K562 (cell line): ENCODE data around the gene E2F2. TPM values are rescaled to one million over a fixed set of nuclear protein-coding genes. Genes with fewer than 3 reads are reported as not detected.

ENCODE experiments used
- ETV6 ChIP-seq, 3 experiments: fragments of 150-350 bp in 1 of 3; sonication (generic) in 1 of 3; formaldehyde crosslinking in 1 of 3; IDR thresholded peaks; 2 replicates each; pipeline versions ENCODE4 v1.6.1 to v1.8.0; 2014 to 2022; ENCODE audit warnings: borderline replicate concordance in 2 of 3, low read depth in 2 of 3, antibody characterized with exemption in 1 of 3, low read length in 1 of 3, mild to moderate bottlenecking in 1 of 3, missing genetic modification reagents in 1 of 3
- GATAD2A ChIP-seq: fragments of 450-650 bp; IDR thresholded peaks from 2 replicates; pipeline ENCODE4 v1.6.1; 2017
- GATAD2B ChIP-seq: fragments of 450-650 bp; IDR thresholded peaks from 2 replicates; pipeline ENCODE4 v1.6.1; 2017; ENCODE audit warnings: mild to moderate bottlenecking, borderline replicate concordance
- NFRKB ChIP-seq: fragments of 450-650 bp; IDR thresholded peaks from 2 replicates; pipeline ENCODE4 v1.6.1; 2016; ENCODE audit warnings: low read depth
- NR2C2 ChIP-seq, 2 experiments: fragments of 200-800 bp in 1 of 2; sonication (Bioruptor generic) in 1 of 2; sonication (generic) in 1 of 2; formaldehyde crosslinking in 1 of 2; IDR thresholded peaks; 2 replicates each; pipeline versions ENCODE4 v1.6.1 to v1.8.0; 2016 to 2022; ENCODE audit warnings: mild to moderate bottlenecking in 1 of 2, missing compliant biosample characterization in 1 of 2, missing genetic modification characterization in 1 of 2, missing genetic modification reagents in 1 of 2
- SIRT6 ChIP-seq: IDR thresholded peaks from one replicate; pipeline ENCODE4 v1.6.1; 2012; ENCODE audit warnings: low read depth, mild to moderate bottlenecking, control low read depth, inconsistent platforms, low read length, moderate library complexity
- SP1 ChIP-seq: sonication (generic); formaldehyde crosslinking; IDR thresholded peaks from 2 replicates; pipeline ENCODE4 v1.8.1; 2022; ENCODE audit warnings: mild to moderate bottlenecking, missing genetic modification reagents
- SREBF1 ChIP-seq: fragments of 150-350 bp; IDR thresholded peaks from 2 replicates; pipeline ENCODE4 v1.6.1; 2014; ENCODE audit warnings: antibody characterized with exemption, low read depth, low read length, borderline replicate concordance
- TAL1 ChIP-seq: fragments of 450-650 bp; IDR thresholded peaks from 2 replicates; pipeline ENCODE4 v1.6.1; 2016; ENCODE audit warnings: mild to moderate bottlenecking
- TBP ChIP-seq: optimal IDR thresholded peaks from 2 replicates; pipeline ENCODE3; 2011; ENCODE audit warnings: low read depth, low read length, improper control_type of control experiment
- TEAD2 ChIP-seq: fragments of 450-650 bp; IDR thresholded peaks from 2 replicates; pipeline ENCODE4 v1.6.1; 2016; ENCODE audit warnings: missing genetic modification characterization, control low read depth, missing compliant biosample characterization
- TSC22D4 ChIP-seq: fragments of 450-650 bp; IDR thresholded peaks from 2 replicates; pipeline ENCODE4 v1.6.1; 2016; ENCODE audit warnings: missing genetic modification characterization, missing biosample characterization, control low read depth
- ZNF121 ChIP-seq: sonication (generic); formaldehyde crosslinking; conservative IDR thresholded peaks from 2 replicates; pipeline ENCODE4 v1.8.0; 2022; ENCODE audit warnings: missing genetic modification reagents
- ZNF24 ChIP-seq: fragments of 450-650 bp; IDR thresholded peaks from 2 replicates; pipeline ENCODE4 v1.6.1; 2016
- ZNF316 ChIP-seq: fragments of 450-650 bp; IDR thresholded peaks from 2 replicates; pipeline ENCODE4 v1.6.1; 2016
- ZNF589 ChIP-seq: fragments of 200-800 bp; sonication (Bioruptor generic); IDR thresholded peaks from 2 replicates; pipeline ENCODE4 v1.6.1; 2016; ENCODE audit warnings: low read depth, missing genetic modification characterization, missing compliant biosample characterization
- ZNF76 ChIP-seq: fragments of 250-450 bp; sonication (Bioruptor Pico); IDR thresholded peaks from 2 replicates; pipeline ENCODE4 v1.4.0; 2020; ENCODE audit warnings: mild to moderate bottlenecking, moderate library complexity, borderline replicate concordance
- polyA plus RNA-seq, 8 experiments: library from polyadenylated mRNA; depleted of rRNA in 4 of 8; stranded (reverse) in 5 of 8; unstranded in 3 of 8; fragments of >200 nt; fragmentation: Nextera tagmentation in 2 of 8; fragmentation: Illumina TruSeq in 1 of 8; extraction: Ambion mirVana in 2 of 8; extraction: Trizol in 1 of 8; gene quantifications; 2 replicates each; pipeline versions ENCODE4 v1.2.1 to v1.2.3, GENCODE V29; 2011 to 2014; ENCODE audit warnings: inconsistent platforms in 1 of 8, missing spikeins in 1 of 8
- total RNA-seq, 7 experiments: library from RNA; depleted of rRNA in 6 of 7; stranded (reverse); fragments of >200 nt in 6 of 7; fragmentation: Illumina TruSeq in 2 of 7; extraction: Trizol in 2 of 7; gene quantifications; 2 replicates each; pipeline versions ENCODE4 v1.2.1 to v1.2.3, GENCODE V29; 2011 to 2021; ENCODE audit warnings: low replicate concordance in 1 of 7
- TF ChIP-seq, protein P1 (sequence below): sonication (generic); formaldehyde crosslinking; IDR thresholded peaks from 2 replicates; pipeline ENCODE4 v1.8.0; 2022; ENCODE audit warnings: missing genetic modification reagents, mild to moderate bottlenecking, borderline replicate concordance
- TF ChIP-seq, protein P2 (sequence below): fragments of 450-650 bp; conservative IDR thresholded peaks from 2 replicates; pipeline ENCODE4 v1.6.1; 2016; ENCODE audit warnings: missing genetic modification characterization, low read depth, mild to moderate bottlenecking, missing compliant biosample characterization, moderate library complexity
- TF ChIP-seq, protein P3 (sequence below): fragments of 250-450 bp; sonication (Bioruptor Pico); IDR thresholded peaks from 2 replicates; pipeline ENCODE4 v1.5.0; 2020; ENCODE audit warnings: mild to moderate bottlenecking
- TF ChIP-seq, protein P4 (sequence below): sonication (generic); formaldehyde crosslinking; IDR thresholded peaks from 2 replicates; pipeline ENCODE4 v1.8.1; 2023; ENCODE audit warnings: mild to moderate bottlenecking, missing genetic modification reagents

The E2F2 gene
- total and polyA plus RNA-seq, 9 of the 15 experiments (the other 6 are each of a cell fraction or from before 2014, with no cell fraction given), result 3.1 to 25.3 (median 11.4) TPM

DNA sequence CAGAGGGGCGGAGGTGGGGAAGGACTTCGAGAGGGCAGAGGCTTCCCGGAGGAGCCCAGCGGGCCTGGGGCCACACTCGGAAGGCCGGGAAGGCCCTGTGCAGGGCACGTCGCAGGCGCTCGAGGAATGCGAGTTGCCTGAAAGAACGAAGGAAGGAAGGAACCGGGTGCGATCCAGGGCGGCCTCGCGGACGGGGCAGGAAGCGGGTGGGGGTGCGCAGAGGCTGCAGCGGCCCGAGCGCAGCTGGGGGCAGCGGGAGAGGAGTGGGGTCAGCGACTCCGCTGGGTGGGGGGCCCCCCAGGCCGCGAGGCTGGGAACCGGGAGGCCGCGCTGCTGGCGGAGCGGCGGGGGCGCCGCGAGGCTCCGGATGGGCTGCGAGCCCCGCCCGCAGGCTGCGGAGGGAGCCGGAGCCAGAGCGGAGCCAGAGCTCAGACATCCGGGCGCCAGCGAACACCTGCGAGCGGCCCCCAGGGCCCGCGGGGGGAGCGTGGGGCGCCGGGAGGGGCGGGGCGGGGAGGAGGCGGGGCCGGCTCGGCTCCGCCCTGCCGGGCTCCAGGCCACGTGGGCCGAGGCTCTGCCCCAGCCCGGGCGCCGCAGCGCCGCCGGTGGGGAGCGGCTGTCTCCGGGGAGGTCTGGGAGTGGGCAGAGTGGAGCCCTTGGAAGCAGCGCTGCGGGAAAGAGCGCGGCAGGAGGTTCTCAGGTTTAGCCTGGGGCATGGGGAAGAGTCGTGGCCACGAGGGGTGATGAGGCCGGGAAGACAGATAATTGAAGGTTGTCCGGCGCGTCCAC is 23.6 kb upstream of the E2F2 start (continued):
- TF ChIP-seq, protein P1, sequence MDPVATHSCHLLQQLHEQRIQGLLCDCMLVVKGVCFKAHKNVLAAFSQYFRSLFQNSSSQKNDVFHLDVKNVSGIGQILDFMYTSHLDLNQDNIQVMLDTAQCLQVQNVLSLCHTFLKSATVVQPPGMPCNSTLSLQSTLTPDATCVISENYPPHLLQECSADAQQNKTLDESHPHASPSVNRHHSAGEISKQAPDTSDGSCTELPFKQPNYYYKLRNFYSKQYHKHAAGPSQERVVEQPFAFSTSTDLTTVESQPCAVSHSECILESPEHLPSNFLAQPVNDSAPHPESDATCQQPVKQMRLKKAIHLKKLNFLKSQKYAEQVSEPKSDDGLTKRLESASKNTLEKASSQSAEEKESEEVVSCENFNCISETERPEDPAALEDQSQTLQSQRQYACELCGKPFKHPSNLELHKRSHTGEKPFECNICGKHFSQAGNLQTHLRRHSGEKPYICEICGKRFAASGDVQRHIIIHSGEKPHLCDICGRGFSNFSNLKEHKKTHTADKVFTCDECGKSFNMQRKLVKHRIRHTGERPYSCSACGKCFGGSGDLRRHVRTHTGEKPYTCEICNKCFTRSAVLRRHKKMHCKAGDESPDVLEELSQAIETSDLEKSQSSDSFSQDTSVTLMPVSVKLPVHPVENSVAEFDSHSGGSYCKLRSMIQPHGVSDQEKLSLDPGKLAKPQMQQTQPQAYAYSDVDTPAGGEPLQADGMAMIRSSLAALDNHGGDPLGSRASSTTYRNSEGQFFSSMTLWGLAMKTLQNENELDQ (CRISPR knock-in tag), result no peak
- TF ChIP-seq ETV6 (IDR thresholded peaks at IDR 0.05; ENCODE audit: borderline replicate concordance in 1 of 2, low read depth in 2 of 2, low read length in 1 of 2) (no peak), ETV6 (CRISPR knock-in tag; IDR thresholded peaks at IDR 0.05; ENCODE audit: borderline replicate concordance) (no peak), NR2C2 (CRISPR knock-in tag; IDR thresholded peaks at IDR 0.05) (no peak), NR2C2 (tag; IDR thresholded peaks at IDR 0.05) (peak; percentile 76), ZNF316 (no peak), ZNF589 (peak; percentile 85; the same call in 1 of the 2 replicates), TEAD2 (tag) (no peak), SP1 (no peak), SREBF1 (no peak), ZNF24 (no peak), TBP (peak; percentile 43), TSC22D4 (tag) (no peak), GATAD2B (peak; percentile 98), TAL1 (no peak), ZNF76 (CRISPR knock-in tag) (no peak), SIRT6 (no peak), GATAD2A (0 out of 2 replicates have a peak, but pooled peaks have one; percentile 28), ZNF121 (CRISPR knock-in tag) (no peak), NFRKB (no peak; the same call in 1 of the 2 replicates)
- TF ChIP-seq, protein P2, sequence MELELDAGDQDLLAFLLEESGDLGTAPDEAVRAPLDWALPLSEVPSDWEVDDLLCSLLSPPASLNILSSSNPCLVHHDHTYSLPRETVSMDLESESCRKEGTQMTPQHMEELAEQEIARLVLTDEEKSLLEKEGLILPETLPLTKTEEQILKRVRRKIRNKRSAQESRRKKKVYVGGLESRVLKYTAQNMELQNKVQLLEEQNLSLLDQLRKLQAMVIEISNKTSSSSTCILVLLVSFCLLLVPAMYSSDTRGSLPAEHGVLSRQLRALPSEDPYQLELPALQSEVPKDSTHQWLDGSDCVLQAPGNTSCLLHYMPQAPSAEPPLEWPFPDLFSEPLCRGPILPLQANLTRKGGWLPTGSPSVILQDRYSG (tag), result no peak
- TF ChIP-seq, protein P3, sequence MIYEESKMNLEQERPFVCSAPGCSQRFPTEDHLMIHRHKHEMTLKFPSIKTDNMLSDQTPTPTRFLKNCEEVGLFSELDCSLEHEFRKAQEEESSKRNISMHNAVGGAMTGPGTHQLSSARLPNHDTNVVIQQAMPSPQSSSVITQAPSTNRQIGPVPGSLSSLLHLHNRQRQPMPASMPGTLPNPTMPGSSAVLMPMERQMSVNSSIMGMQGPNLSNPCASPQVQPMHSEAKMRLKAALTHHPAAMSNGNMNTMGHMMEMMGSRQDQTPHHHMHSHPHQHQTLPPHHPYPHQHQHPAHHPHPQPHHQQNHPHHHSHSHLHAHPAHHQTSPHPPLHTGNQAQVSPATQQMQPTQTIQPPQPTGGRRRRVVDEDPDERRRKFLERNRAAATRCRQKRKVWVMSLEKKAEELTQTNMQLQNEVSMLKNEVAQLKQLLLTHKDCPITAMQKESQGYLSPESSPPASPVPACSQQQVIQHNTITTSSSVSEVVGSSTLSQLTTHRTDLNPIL, result no peak
- TF ChIP-seq, protein P4, sequence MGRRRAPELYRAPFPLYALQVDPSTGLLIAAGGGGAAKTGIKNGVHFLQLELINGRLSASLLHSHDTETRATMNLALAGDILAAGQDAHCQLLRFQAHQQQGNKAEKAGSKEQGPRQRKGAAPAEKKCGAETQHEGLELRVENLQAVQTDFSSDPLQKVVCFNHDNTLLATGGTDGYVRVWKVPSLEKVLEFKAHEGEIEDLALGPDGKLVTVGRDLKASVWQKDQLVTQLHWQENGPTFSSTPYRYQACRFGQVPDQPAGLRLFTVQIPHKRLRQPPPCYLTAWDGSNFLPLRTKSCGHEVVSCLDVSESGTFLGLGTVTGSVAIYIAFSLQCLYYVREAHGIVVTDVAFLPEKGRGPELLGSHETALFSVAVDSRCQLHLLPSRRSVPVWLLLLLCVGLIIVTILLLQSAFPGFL (CRISPR knock-in tag), result no peak
